Small intestine (tissue), 7 donors: ENCODE data around the gene BCO2. TPM values are rescaled to one million over a fixed set of nuclear protein-coding genes. Genes with fewer than 3 reads are reported as not detected.
"Not testable (repeated sequence)": the region's sequence is repeated elsewhere in the genome, so short reads cannot be mapped to it uniquely, and the experiment has no call there.

Experiments
- DNase-seq, 2 donors: peaks; one replicate each; pipeline versions ENCODE4 v3.0.0 to v3.0.0-alpha.2; 2013
- FAIRE-seq: peaks from 2 replicates; lab custom pipeline; 2012; peaks lifted over from hg19 to GRCh38; lab: Jason Lieb, UNC
- H3K27ac ChIP-seq, 3 donors: one replicate each; pipeline ENCODE4 v1.5.1; 2013; ENCODE audit warnings: low read length in 2 of 3, mild to moderate bottlenecking in 2 of 3, control low read depth in 1 of 3, inconsistent platforms in 1 of 3, low read depth in 1 of 3, moderate library complexity in 1 of 3
- H3K27me3 ChIP-seq, 3 donors: one replicate each; pipeline ENCODE4 v1.6.1; 2013; ENCODE audit warnings: low read length in 3 of 3, inconsistent platforms in 1 of 3; ENCODE audit not compliant: control insufficient read depth in 3 of 3, insufficient read depth in 3 of 3
- H3K36me3 ChIP-seq, 3 donors: one replicate each; pipeline ENCODE4 v1.6.1; 2013; ENCODE audit warnings: low read length in 3 of 3, inconsistent platforms in 1 of 3, low read depth in 1 of 3, mild to moderate bottlenecking in 1 of 3, moderate library complexity in 1 of 3; ENCODE audit not compliant: control insufficient read depth in 3 of 3, insufficient read depth in 2 of 3
- H3K4me1 ChIP-seq, 3 donors: one replicate each; pipeline ENCODE4 v1.6.1; 2013; ENCODE audit warnings: low read length in 2 of 3, inconsistent platforms in 1 of 3, low read depth in 1 of 3, mild to moderate bottlenecking in 1 of 3, moderate library complexity in 1 of 3; ENCODE audit not compliant: control insufficient read depth in 3 of 3, insufficient read depth in 2 of 3
- H3K4me3 ChIP-seq, 3 donors: one replicate each; pipeline ENCODE4 v1.5.1; 2013; ENCODE audit warnings: low read length in 3 of 3, control low read depth in 1 of 3, inconsistent platforms in 1 of 3, low read depth in 1 of 3, mild to moderate bottlenecking in 1 of 3, moderate library complexity in 1 of 3
- H3K9me3 ChIP-seq, 2 donors: one replicate each; pipeline ENCODE4 v1.6.1; 2013; ENCODE audit warnings: low read depth in 1 of 2, low read length in 1 of 2; ENCODE audit not compliant: control insufficient read depth in 2 of 2, insufficient read depth in 1 of 2
- WGBS, 3 donors: extraction: QIAGEN DNeasy Blood & Tissue Kit; methylation state at CpG; one replicate each; pipeline ENCODE4 v1.1.7; 2013; 5-methylcytosine and 5-hydroxymethylcytosine counted together
- polyA plus RNA-seq, 4 donors: library from polyadenylated mRNA; stranded (reverse) in 3 of 4; unstranded in 1 of 4; fragments of 200-250 nt in 3 of 4; fragments of 120-200 nt in 1 of 4; gene quantifications; one replicate each; pipeline versions ENCODE4 v1.2.1 to v1.2.3, GENCODE V29; 2013
- donor health status: healthy with polysubstance abuse.
- donor health status: control.
- donor health status: control.
- donor health status: Bipolar disorder and iron deficiency.
- donor health status: healthy.

BCO2 gene
- polyA plus RNA-seq, 4 donors, result 1.1 to 11.6 (median 7.6) TPM

- no peaks in the 10 kb centered on the region for H3K27me3 ChIP-seq
- DNase-seq (no peak), FAIRE-seq (peak; percentile 59)
- no peaks in the 10 kb centered on the region for H3K36me3 ChIP-seq
- H3K4me3 ChIP-seq, result no peak overlapping the region
- H3K9me3 ChIP-seq, result no peaks in the 10 kb centered on the region
- WGBS, 3 donors, result 47 to 74% (median 56%) methylated on average over 5 of the region's 5 CpGs
- H3K4me1 ChIP-seq, result peaks cover 0 to 2% (median 0%) of the 10 kb centered on the region in 3 donors
- H3K27ac ChIP-seq, result no peak overlapping the region
These were observed 19.0 kb upstream of the BCO2 start for GRCh38 chr11:112156153-112156955.

- FAIRE-seq (peak; percentile 53), DNase-seq (peak; percentile 28 to 67)
- H3K4me1 ChIP-seq, result peaks cover 0 to 2% (median 0%) of the 10 kb centered on the region in 3 donors
- H3K9me3 ChIP-seq, result no peaks in the 10 kb centered on the region
- no peaks in the 10 kb centered on the region for H3K36me3 ChIP-seq
- 60 to 71% (median 65%) methylated on average over 4 of the region's 4 CpGs for WGBS, 3 donors
- no peak overlapping the region for H3K4me3 ChIP-seq
- peak overlapping the region in 1 of 3 donors; percentile 31 for H3K27ac ChIP-seq
- H3K27me3 ChIP-seq, result no peaks in the 10 kb centered on the region
These were observed 18.2 kb upstream of the BCO2 start for GRCh38 chr11:112156956-112157766.

GRCh38 chr11:112159098-112160065 lies 15.9 kb upstream of the BCO2 start:
- Histone ChIP-seq H3K27me3 (no peaks in the 10 kb centered on the region), H3K9me3 (no peaks in the 10 kb centered on the region), H3K36me3 (no peaks in the 10 kb centered on the region), H3K4me3 (no peak overlapping the region), H3K4me1 (peaks cover 0 to 2% (median 0%) of the 10 kb centered on the region in 3 donors), H3K27ac (no peak overlapping the region)
- DNase-seq, result no peak
- no peak for FAIRE-seq
- 77 to 87% (median 83%) methylated on average over 7 of the region's 7 CpGs for WGBS, 3 donors

- no peak overlapping the region for H3K27ac ChIP-seq
- no peak overlapping the region for H3K4me3 ChIP-seq
- no peaks in the 10 kb centered on the region for H3K36me3 ChIP-seq
- no peaks in the 10 kb centered on the region for H3K9me3 ChIP-seq
- no peaks in the 10 kb centered on the region for H3K27me3 ChIP-seq
- FAIRE-seq, result no peak
- H3K4me1 ChIP-seq, result peaks cover 0 to 6% (median 2%) of the 10 kb centered on the region in 3 donors
- 59 to 86% (median 67%) methylated on average over 2 of the region's 2 CpGs for WGBS, 3 donors
- DNase-seq, result no peak
These were observed 15.0 kb upstream of the BCO2 start for GRCh38 chr11:112160091-112160848.

DNA sequence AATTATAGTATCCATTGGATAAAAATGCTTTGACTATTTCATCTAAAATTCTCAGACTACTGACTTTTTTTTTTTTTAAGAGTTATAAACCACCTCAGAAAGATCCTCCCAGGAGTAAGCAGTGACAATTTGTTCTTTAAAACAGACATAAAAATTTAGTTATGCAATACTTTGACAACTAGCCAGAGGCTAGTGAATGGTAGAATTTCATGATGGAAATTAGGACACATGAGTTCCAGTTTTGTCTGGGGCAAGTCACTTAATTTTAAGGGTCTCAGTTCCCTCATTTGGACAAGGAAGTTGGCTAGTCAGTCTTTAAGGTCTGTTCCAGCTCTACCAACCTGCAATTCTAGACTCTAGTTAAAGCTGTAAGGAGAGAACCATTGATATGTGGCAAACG lies 14.3 kb upstream of the BCO2 start:
- Histone ChIP-seq H3K27ac (no peak overlapping the region), H3K36me3 (no peaks in the 10 kb centered on the region), H3K4me1 (peaks cover 0 to 7% (median 3%) of the 10 kb centered on the region in 3 donors), H3K27me3 (no peaks in the 10 kb centered on the region), H3K9me3 (no peaks in the 10 kb centered on the region), H3K4me3 (no peak overlapping the region)
- no peak for FAIRE-seq
- WGBS, 3 donors, result 11 to 34% (median 33%) methylated on average over 1 of the region's 1 CpG
- DNase-seq, result no peak

- not testable (repeated sequence) for H3K9me3 ChIP-seq, DNase-seq, H3K36me3 ChIP-seq, FAIRE-seq, H3K27me3 ChIP-seq, H3K27ac ChIP-seq, H3K4me1 ChIP-seq
- H3K4me3 ChIP-seq, result peak overlapping the region in 1 of 3 donors; percentile 45
- WGBS, 3 donors, result 88 to 96% (median 94%) methylated on average over 1 of the region's 1 CpG
These were observed 13.1 kb upstream of the BCO2 start for GRCh38 chr11:112162200-112162599.

DNA sequence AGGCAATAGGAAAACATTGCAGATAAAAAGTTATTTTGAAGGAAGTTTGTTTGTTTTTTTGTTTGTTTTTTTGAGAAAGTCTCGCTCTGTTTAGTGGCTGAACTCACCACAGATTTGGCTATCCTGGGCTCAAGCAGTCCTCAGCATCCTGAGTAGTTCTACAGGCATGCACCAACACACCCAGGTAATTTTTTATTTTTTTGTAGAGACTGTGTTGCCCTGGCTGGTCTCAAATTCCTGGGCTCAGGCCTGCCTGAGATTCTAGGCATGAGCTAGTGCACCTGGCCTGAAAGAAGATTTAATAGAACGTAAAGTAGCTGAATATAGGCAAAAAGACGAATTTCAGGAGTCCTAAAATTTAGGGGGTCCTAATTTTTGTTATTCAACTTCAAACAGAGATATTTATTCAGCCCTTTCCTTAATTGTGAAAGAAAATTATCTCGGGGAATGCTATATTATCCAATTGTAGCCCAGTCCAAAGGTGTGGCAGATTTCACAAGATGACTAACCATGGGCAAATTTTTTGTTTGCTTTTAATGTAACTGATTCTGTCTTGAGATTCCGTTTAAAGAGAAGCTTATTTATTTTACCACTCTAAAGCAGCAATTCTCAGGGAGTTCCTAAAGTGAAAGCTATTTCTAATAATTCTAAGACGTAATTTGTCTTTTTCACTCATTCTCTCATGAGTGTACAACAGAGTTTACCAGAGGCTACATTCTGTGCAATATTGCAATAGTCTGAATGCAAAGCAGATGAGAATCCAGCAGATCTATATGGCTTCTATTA lies 12.4 kb upstream of the BCO2 start:
- FAIRE-seq, result no peak
- no peaks in the 10 kb centered on the region for H3K9me3 ChIP-seq
- H3K36me3 ChIP-seq, result no peaks in the 10 kb centered on the region
- peak overlapping the region in 1 of 3 donors; percentile 45 for H3K4me3 ChIP-seq
- peak; percentile 62 to 66 for DNase-seq
- 36 to 64% (median 46%) methylated on average over 6 of the region's 6 CpGs for WGBS, 3 donors
- H3K4me1 ChIP-seq, result peaks cover 2 to 10% (median 7%) of the 10 kb centered on the region in 3 donors
- H3K27me3 ChIP-seq, result no peaks in the 10 kb centered on the region
- peak overlapping the region in 2 of 3 donors; percentile 33 to 83 for H3K27ac ChIP-seq
